Stimulated activated CD4-positive, alpha-beta T cell treated with anti-CD3 and anti-CD28 coated beads, Interleukin-2, amount 100 ng/mL, for 4 hours (primary cell): ENCODE data around the gene MAP2.

ENCODE experiments used
- DNase-seq: peaks from one replicate; pipeline ENCODE4 v3.0.0-alpha.2; 2020; ENCODE audit warnings: low read depth

Gene MAP2

GRCh38 chr2:209648714-209649113 lies 224.9 kb downstream of the MAP2 start:
- DNase-seq, result no peak

- DNase-seq, result no peak
These were observed 229.3 kb downstream of the MAP2 start for GRCh38 chr2:209653134-209653533.

GRCh38 chr2:209661286-209661894 lies 237.5 kb downstream of the MAP2 start:
- DNase-seq, result no peak

- DNase-seq, result no peak
These were observed 238.2 kb downstream of the MAP2 start for GRCh38 chr2:209662021-209662420.

- DNase-seq, result no peak
These were observed 239.3 kb downstream of the MAP2 start for GRCh38 chr2:209663139-209663538.

GRCh38 chr2:209663656-209664055 lies 239.8 kb downstream of the MAP2 start:
- no peak for DNase-seq

GRCh38 chr2:209666296-209666695 lies 242.4 kb downstream of the MAP2 start:
- DNase-seq, result no peak

GRCh38 chr2:209671020-209671680 lies 247.3 kb downstream of the MAP2 start:
- DNase-seq, result no peak

- no peak for DNase-seq
These were observed 250.0 kb downstream of the MAP2 start for GRCh38 chr2:209673811-209674210.

- no peak for DNase-seq
These were observed 256.7 kb downstream of the MAP2 start for GRCh38 chr2:209680596-209680995.

GRCh38 chr2:209681201-209681735 lies 257.4 kb downstream of the MAP2 start:
- DNase-seq, result no peak

- DNase-seq, result no peak
These were observed 258.8 kb downstream of the MAP2 start for GRCh38 chr2:209682646-209683045.

GRCh38 chr2:209685340-209685739 lies 261.5 kb downstream of the MAP2 start:
- no peak for DNase-seq

- DNase-seq, result no peak
These were observed 262.1 kb downstream of the MAP2 start for GRCh38 chr2:209685963-209686362.

GRCh38 chr2:209686448-209686847 lies 262.6 kb downstream of the MAP2 start:
- DNase-seq, result no peak

- DNase-seq, result no peak
These were observed 263.6 kb downstream of the MAP2 start for GRCh38 chr2:209687323-209687969.

- DNase-seq, result no peak
These were observed 264.5 kb downstream of the MAP2 start for GRCh38 chr2:209688385-209688784.

- no peak for DNase-seq
These were observed 266.3 kb downstream of the MAP2 start for GRCh38 chr2:209690029-209690754.

GRCh38 chr2:209694748-209695147 lies 270.9 kb downstream of the MAP2 start:
- no peak for DNase-seq

GRCh38 chr2:209696836-209697711 lies 273.2 kb downstream of the MAP2 start:
- no peak for DNase-seq

- DNase-seq, result no peak
These were observed 278.9 kb downstream of the MAP2 start for GRCh38 chr2:209702775-209703174.

- no peak for DNase-seq
These were observed 289.4 kb downstream of the MAP2 start for GRCh38 chr2:209713219-209713618.
